GM15510 (cell line): ENCODE measurements around the gene ENTHD1.

Experiments
- POLR2A ChIP-seq: IDR thresholded peaks from 3 replicates; pipeline ENCODE4 v1.6.1; 2011; ENCODE audit warnings: borderline replicate concordance; ENCODE audit not compliant: insufficient read length; ENCODE audit errors: extremely low read depth

Gene ENTHD1

DNA sequence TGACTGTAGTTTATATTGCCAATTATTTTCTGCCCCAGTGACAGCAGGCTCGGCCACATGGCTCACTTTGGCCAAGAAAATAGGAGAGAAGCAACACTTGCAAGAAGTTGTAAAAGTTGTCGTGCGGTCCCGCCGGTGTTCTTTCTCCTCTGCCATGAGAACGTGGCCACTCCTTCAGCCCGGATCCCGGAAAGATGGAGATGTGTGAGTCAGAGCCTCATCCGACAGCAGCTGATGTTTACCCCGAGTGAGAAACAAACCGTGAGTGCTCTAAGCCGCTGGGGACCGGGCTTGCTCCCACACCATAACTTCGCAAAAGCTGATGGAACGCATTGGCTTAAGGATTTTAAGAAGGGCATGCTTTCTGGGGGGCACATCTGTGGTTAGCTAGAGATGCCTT lies 166.0 kb downstream of the ENTHD1 start:
- no peak for TF ChIP-seq POLR2A

DNA sequence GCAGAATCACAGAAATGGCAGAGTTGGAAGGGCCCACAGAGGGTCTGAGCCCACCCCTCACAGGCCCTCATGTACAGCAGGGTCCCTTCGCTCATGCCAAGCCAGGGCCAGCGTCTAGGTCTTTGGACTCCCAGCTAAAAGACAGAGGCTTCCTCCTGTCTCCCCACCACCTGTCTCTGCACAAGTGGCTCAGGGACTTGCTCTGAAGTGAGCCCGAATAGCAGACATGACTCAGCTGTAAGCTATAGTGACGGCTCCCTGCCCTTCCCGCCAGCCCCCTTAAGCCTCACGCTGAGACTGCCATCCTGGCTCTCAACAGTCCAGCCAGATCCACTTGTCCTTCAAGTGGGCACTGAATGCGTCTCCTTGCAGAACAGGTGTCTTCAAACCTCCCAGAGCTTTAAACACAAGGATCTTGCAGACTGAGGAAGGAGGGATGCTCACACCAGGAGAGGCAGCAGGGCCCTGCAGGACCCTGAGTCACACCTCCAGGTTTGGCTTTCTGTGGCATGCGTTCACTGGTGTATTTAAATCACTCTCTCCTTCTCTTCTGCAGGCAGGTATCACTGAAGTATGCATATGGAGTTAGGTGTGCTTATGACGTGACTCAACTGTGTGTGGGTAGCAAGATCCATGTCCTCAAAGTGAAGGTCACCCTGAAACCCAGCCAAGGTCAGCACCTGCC lies 168.1 kb downstream of the ENTHD1 start:
- TF ChIP-seq POLR2A: no peak

DNA sequence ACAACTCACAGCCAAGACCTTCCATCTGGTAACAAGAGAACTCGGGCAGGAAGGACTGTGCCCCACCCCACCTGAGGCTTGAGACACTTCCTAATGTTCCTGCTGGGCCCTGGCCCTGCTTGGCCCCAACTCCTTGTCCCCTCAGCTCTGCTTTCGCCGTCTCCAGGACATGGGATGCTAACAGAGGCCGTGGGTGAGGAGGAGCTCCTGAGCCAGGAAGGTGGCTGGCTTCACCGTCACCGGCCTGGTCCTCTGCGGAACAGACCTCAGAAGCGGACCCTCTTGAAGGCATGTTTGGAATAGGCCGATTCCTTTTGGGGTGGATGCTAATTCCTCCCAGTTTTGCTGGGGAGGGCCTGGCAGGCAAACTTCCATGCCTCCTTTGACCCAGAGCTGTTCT lies 168.7 kb downstream of the ENTHD1 start:
- TF ChIP-seq POLR2A: no peak

DNA sequence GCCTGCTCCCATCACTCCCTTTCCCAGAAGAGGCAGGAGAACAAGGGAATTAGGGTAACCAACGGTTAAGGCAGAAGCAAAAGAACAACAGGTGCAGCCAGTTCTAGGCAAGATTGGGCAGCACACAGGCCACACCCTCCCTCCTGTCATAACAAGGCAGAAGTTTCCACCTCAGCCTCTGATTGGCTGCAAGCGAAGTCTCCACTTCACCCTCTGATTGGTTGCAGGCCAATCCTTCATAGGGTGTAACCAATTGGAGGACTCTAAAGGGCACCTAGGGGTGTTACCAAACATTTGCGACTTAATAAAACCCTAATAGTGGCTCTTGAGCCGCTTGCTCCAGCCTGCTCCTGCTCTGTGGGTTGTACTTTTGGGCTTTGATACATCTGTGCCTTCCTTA lies 169.2 kb downstream of the ENTHD1 start:
- no peak for TF ChIP-seq POLR2A

DNA sequence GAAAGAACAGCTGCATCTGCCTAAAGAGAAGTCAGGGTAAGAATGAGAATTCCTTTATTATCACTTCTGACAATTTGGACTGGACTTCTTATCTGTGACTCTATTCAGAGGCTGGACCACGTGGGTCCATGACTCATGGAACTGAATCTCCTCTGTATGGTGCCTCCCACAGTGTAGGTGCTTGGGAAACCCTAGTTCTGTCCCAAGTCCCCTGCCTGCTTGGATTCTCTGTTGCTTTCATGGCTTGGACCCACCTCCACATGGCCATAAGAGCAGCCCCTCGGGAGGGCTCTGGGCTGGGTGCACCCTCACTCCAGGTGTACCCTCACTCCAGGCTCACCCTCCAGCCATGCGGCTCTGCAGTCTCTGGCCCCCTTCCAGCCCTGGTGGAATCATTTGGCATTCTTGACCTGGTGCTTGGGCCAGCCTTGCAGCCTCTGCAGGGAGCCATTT lies 169.6 kb downstream of the ENTHD1 start:
- TF ChIP-seq POLR2A: no peak

DNA sequence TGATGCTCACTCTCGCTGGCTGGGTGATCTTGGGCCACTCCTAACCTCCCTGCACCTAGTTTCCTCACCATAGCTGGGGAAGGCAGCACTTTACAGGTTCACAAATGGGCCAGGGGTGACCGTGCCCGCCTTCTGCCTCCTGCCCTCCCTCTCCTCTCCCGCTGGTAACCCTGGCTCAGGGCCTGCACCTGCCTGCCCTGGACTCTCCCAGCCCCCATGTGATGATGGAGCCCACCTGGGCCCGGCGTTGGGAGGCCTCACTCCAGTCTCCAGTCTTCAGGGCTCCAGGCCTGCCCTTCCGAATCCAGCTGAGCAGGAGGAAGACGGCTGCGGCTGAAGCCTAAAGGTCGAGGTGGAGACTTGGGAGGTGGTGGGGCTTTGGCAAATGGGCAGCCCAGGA lies 170.1 kb downstream of the ENTHD1 start:
- no peak for TF ChIP-seq POLR2A

DNA sequence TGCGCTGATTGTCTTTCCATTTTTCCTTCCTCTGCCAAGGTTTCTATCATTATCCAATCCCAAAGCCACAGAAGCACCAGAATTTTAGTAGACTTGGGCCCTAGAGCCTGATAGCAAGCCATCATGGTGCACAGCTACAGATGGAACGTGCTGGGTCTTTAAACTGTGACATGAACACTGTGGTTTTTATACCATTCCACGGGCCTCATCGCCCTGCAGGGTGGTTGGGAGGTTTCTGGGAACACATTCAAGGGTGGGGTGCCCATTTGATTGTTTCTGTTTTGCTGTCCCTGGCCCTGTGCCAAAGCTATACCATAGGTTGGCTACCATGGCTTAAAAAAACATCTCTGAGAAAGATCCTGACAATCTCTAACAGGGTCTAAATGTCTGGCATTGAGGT lies 171.1 kb downstream of the ENTHD1 start:
- no peak for TF ChIP-seq POLR2A

DNA sequence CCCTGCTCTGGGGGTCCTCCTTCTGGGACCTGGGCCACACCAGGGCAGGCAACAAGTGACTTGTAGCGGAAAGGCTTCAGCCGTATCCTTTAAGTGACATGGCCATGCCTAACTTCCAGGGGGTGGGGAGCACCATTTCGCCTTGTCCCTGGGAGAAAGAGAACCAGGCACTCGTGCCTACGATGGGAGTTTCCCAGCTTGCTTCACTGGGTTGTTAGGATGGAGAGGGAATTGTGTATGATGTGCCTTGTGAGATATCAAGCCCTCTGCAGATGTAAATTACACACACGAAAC lies 171.6 kb downstream of the ENTHD1 start:
- TF ChIP-seq POLR2A: no peak

DNA sequence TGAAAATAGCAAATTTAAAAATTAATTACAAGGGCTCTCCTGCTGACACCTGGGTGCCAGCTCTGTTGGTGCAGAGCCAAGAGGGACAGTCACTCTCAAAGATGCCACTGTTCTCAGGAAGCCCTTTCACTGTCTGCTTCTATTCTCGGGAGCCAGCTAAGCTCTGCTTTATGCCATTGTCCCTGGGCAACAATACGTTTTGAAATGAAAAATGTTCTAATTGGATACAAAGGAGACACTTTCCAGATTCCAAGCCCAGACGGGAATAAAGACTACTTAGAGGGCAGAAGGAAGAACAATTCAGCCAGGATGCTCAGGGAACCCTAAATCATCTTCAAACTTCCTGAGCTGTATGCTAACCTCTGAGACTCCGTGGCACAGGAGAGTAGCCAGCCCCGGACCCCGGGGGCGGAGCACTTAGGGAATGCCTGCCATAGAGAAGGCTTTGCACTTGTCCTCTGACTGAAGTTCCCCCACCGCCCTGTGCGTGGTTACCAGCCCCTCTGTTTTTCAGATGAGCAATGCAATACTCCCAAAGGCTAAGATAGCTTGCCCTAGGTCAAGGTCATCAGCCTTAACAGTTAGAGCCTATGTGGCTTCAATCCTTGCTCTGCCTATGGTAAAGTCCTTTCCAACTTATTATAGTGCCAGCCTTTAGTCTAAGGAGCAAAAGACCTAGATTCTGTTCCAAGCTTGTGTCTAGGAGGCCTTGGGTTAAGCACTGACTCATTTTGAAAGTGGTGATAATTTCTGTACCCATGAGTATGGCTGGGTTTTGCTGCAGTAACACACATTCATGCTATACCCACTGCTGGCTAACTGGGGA lies 172.1 kb downstream of the ENTHD1 start:
- no peak for TF ChIP-seq POLR2A

DNA sequence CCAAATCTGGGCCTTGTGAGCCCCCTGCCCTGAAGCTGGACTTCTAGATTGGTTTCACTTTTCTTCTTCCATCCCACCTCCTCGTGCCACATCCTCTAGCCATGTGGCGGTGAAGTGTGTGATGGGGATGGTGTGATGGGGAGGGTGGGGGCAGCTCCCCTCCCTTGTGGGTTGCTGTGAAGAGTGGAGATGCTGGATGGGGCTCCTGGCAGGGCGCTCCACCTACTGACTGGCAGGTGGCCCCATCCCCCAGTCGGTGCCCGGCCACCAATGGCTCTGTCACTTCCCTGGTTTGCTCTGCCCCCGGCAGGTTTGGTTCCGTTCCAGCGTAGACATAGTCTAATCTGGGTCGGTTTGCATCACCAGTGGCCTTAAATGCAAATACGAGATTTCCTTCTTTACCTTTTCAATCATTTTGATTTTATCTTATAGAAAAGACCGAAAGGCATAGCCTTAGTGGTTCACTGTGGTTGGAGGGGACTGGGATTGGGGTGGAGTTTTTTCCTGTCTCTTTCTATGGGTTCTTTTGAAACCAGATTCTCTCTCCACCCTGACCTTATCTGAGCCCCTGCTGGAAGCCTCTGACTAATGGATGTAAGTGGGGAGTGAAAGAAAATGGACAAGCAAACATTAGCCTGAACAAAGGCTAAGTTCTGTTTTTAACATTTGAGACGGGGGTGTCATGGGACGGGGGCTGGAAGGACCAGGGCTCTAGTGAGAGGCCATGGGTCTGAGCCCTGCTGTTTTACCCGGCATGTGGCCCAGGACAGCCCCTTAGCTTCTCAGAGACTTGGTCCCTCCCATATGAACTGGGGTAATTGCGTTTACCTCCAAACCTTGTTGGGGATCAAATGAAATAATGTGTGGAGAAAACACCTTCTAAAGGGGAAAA lies 173.8 kb downstream of the ENTHD1 start:
- no peak for TF ChIP-seq POLR2A

DNA sequence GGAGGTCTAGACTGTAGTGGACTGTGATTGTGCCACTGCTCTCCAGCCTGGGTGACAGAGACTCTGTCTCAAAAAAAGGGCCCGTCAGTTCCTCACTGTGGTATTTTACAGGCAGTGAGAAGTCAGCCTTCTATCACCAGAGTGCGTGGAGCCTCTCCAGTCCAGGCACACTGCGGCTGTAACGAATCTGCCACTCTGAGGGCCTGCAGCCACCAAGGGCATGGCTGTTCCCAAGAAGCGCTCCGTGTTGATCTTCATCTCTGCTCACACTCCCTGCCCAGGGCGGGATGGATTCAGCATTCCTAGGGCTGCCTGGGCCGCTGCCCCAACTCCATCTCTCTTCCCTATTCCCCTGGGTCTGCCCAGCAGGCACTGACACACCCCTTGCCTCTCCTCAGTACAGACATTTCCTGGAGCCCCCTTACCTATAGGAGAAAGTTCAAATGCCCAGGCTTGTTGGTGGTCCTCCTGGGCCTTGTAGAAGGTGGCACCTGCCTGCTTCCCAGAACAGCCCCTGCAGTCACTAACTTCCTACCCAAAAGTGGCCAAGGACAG lies 174.6 kb downstream of the ENTHD1 start:
- TF ChIP-seq POLR2A: no peak

DNA sequence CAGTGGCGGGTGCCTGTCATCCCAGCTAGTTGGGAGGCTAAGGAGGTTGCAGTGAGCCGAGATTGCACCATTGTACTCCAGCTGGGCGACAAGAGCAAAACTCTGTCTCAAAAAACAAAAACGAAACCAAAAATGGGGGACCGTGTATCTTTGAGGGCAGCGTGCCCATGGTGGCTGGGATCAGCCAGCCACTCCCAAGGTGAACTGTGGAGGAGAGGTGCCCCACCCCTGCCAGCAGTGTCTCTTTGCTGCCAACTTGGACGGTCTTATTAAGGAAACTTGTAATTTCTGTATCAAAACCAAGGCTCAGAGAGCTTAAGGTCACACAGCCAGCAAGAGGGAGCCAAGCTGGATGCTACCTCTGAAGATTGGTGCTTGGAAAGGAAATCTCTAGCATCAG lies 175.4 kb downstream of the ENTHD1 start:
- TF ChIP-seq POLR2A: no peak

DNA sequence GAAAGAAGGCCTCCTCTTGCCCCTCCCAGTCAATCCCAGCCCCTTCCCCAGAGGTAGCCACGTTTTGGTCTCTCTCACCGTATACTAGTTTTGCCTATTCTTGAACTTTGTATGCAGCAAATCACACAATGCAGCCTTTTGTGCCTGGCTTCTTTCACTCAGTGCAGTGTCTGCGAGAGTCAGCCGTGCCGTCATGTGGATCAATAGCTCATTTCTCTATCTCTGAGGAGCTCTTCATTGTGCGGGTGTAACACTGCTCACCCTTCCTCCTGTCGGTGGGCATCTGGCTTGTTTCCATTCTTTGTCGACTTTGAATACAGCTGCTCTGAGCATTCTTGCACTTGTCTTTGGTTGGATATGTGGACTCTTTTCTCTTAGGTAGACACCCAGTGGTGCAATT lies 176.5 kb downstream of the ENTHD1 start:
- no peak for TF ChIP-seq POLR2A

DNA sequence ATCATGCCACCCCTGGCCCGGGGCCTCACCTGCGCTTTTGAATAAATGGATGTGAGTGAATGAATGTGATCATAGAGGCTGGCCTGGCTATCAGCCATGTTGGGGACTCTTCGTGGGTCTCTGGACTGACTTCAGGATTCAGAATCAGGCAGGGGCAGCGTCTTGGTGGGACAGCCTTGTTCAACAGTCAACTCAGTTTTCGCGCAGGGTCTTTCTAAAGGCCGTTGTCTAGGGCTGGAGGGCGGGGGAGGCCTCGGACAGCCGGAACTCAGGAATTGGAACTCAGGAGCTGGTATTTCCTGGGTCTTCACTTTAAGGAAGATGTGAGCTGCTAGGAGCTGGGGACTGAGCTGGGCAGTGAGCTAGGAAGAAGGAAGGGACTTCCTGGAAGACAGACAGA lies 177.0 kb downstream of the ENTHD1 start:
- no peak for TF ChIP-seq POLR2A
